Measurements from ENCODE around the gene GNE.

DNA sequence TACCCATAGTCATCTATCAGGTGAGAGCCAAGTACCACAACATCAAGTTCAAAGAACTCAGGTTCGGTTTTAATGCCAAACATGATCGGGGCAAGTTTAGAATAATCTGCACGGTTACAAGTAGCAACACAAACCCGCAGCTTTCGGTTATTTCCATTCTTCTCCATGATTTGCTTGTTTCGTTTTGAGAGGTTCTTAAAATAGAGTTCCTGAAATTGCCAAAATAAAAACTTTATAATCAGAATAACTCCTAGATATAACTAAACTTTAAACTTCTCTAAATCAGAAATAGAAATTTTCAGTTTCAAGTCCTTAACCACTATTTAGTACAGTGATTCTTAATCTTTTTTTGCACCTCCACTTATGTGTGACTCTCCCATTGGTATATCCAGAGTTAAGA is 9.1 kb downstream of the GNE start:
- TF ChIP-seq, protein P1, sequence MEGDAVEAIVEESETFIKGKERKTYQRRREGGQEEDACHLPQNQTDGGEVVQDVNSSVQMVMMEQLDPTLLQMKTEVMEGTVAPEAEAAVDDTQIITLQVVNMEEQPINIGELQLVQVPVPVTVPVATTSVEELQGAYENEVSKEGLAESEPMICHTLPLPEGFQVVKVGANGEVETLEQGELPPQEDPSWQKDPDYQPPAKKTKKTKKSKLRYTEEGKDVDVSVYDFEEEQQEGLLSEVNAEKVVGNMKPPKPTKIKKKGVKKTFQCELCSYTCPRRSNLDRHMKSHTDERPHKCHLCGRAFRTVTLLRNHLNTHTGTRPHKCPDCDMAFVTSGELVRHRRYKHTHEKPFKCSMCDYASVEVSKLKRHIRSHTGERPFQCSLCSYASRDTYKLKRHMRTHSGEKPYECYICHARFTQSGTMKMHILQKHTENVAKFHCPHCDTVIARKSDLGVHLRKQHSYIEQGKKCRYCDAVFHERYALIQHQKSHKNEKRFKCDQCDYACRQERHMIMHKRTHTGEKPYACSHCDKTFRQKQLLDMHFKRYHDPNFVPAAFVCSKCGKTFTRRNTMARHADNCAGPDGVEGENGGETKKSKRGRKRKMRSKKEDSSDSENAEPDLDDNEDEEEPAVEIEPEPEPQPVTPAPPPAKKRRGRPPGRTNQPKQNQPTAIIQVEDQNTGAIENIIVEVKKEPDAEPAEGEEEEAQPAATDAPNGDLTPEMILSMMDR (conservative IDR thresholded peaks at IDR 0.05; ENCODE audit: low read depth, low read length), result no peak
- no peak for TF ChIP-seq EZH2 (IDR thresholded peaks at IDR 0.05; ENCODE audit: borderline replicate concordance, low read depth, low read length, poor library complexity, severe bottlenecking)

All from A673 (cell line).